OCI-M1 (cell line): ENCODE measurements around the gene CAPN7.

Experiments
- DNase-seq: peaks from one replicate; lab custom pipeline; 2025; lab: John Stamatoyannopoulos, UW

CAPN7 gene

GRCh38 chr3:15199493-15200105, 6.4 kb upstream of the CAPN7 start:
- no peak for DNase-seq

- no peak for DNase-seq
Measured at GRCh38 chr3:15204005-15204404, 2.0 kb upstream of the CAPN7 start.

- DNase-seq: no peak
Measured at GRCh38 chr3:15205482-15205933, 538 bp upstream of the CAPN7 start.

GRCh38 chr3:15206662-15207576, 873 bp downstream of the CAPN7 start:
- no peak for DNase-seq

GRCh38 chr3:15207836-15208504, 1.9 kb downstream of the CAPN7 start:
- peak; percentile 31 for DNase-seq

GRCh38 chr3:15211937-15212336, 5.9 kb downstream of the CAPN7 start:
- DNase-seq: no peak

GRCh38 chr3:15214758-15215157, 8.7 kb downstream of the CAPN7 start:
- DNase-seq: no peak

GRCh38 chr3:15215996-15216395, 9.9 kb downstream of the CAPN7 start:
- DNase-seq: no peak

- no peak for DNase-seq
Measured at GRCh38 chr3:15216501-15216900, 10.5 kb downstream of the CAPN7 start.

- no peak for DNase-seq
Measured at GRCh38 chr3:15217011-15217671, 11.1 kb downstream of the CAPN7 start.

GRCh38 chr3:15217841-15218267, 11.8 kb downstream of the CAPN7 start:
- no peak for DNase-seq

- no peak for DNase-seq
Measured at GRCh38 chr3:15218689-15219088, 12.6 kb downstream of the CAPN7 start.

- no peak for DNase-seq
Measured at GRCh38 chr3:15220056-15220455, 14.0 kb downstream of the CAPN7 start.

GRCh38 chr3:15220661-15221060, 14.6 kb downstream of the CAPN7 start:
- no peak for DNase-seq

GRCh38 chr3:15221574-15222217, 15.7 kb downstream of the CAPN7 start:
- no peak for DNase-seq

- no peak for DNase-seq
Measured at GRCh38 chr3:15223685-15224572, 17.9 kb downstream of the CAPN7 start.

GRCh38 chr3:15228147-15228546, 22.1 kb downstream of the CAPN7 start:
- no peak for DNase-seq

GRCh38 chr3:15229262-15229661, 23.2 kb downstream of the CAPN7 start:
- no peak for DNase-seq

GRCh38 chr3:15241341-15241740, 35.3 kb downstream of the CAPN7 start:
- DNase-seq: peak; percentile 37

GRCh38 chr3:15243822-15244482, 37.9 kb downstream of the CAPN7 start:
- DNase-seq: peak; percentile 20
